DMS79 (cell line): Measurements from ENCODE around the gene SCTR.
"Not testable (repeated sequence)": the region's sequence is repeated elsewhere in the genome, so short reads cannot be mapped to it uniquely, and the experiment has no call there.

Experiments used
- DNase-seq: peaks from one replicate; lab custom pipeline; 2025; lab: John Stamatoyannopoulos, UW

Gene SCTR

GRCh38 chr2:119408221-119408619, 116.1 kb downstream of the SCTR start:
- no peak for DNase-seq

- DNase-seq, result no peak
Measured at GRCh38 chr2:119407430-119408220, 116.7 kb downstream of the SCTR start.

- DNase-seq, result no peak
Measured at GRCh38 chr2:119405151-119405550, 119.1 kb downstream of the SCTR start.

GRCh38 chr2:119403618-119404017, 120.7 kb downstream of the SCTR start:
- not testable (repeated sequence) for DNase-seq

- DNase-seq, result no peak
Measured at GRCh38 chr2:119402645-119403560, 121.4 kb downstream of the SCTR start.

- no peak for DNase-seq
Measured at GRCh38 chr2:119402106-119402505, 122.2 kb downstream of the SCTR start.

- no peak for DNase-seq
Measured at GRCh38 chr2:119397196-119397595, 127.1 kb downstream of the SCTR start.

- no peak for DNase-seq
Measured at GRCh38 chr2:119393971-119394748, 130.1 kb downstream of the SCTR start.
